GM23338 (cell line): ENCODE data around the gene ABHD3.

Experiments used
- CREB1 ChIP-seq: fragments of 250-450 bp; sonication (Bioruptor Pico); IDR thresholded peaks from 2 replicates; pipeline ENCODE4 v1.5.0; 2020; ENCODE audit warnings: low read depth, mild to moderate bottlenecking, moderate library complexity
- EZH2 ChIP-seq: fragments of 200-600 bp; sonication (generic); IDR thresholded peaks from one replicate; pipeline ENCODE4 v1.8.0; 2017; ENCODE audit warnings: antibody characterized with exemption, mild to moderate bottlenecking, low read depth; ENCODE audit not compliant: unreplicated experiment
- EZH2phosphoT487 ChIP-seq: fragments of 200-600 bp; sonication (generic); IDR thresholded peaks from one replicate; pipeline ENCODE4 v1.8.1; 2018; ENCODE audit warnings: antibody characterized with exemption; ENCODE audit not compliant: unreplicated experiment
- JUNB ChIP-seq: IDR thresholded peaks from one replicate; pipeline ENCODE4 v1.6.1; 2016; ENCODE audit warnings: antibody characterized with exemption; ENCODE audit not compliant: unreplicated experiment
- POLR2AphosphoS5 ChIP-seq: IDR thresholded peaks from 2 replicates; pipeline ENCODE4 v1.6.1; 2016; ENCODE audit warnings: antibody characterized with exemption, low read depth
- STAT1 ChIP-seq: IDR thresholded peaks from one replicate; pipeline ENCODE4 v1.6.1; 2016; ENCODE audit warnings: antibody characterized with exemption; ENCODE audit not compliant: unreplicated experiment
- TF ChIP-seq, protein P1 (sequence below), 2 experiments: fragments of 200-600 bp in 1 of 2; sonication (generic) in 1 of 2; conservative IDR thresholded peaks; 2 replicates each; pipeline versions ENCODE4 v1.5.1 to v1.6.1; 2016 to 2017; ENCODE audit warnings: antibody characterized with exemption in 2 of 2, low read depth in 2 of 2, mild to moderate bottlenecking in 2 of 2, moderate library complexity in 1 of 2
- TF ChIP-seq, protein P2 (sequence below): IDR thresholded peaks from one replicate; pipeline ENCODE4 v1.6.1; 2018; ENCODE audit warnings: antibody characterized with exemption; ENCODE audit not compliant: unreplicated experiment
- TF ChIP-seq, protein P3 (sequence below): IDR thresholded peaks from 2 replicates; pipeline ENCODE4 v1.6.1; 2016; ENCODE audit warnings: antibody characterized with exemption
- TF ChIP-seq, protein P4 (sequence below): fragments of 250-450 bp; sonication (Bioruptor Pico); IDR thresholded peaks from 2 replicates; pipeline ENCODE4 v1.5.0; 2020; ENCODE audit warnings: mild to moderate bottlenecking, moderate library complexity

DNA sequence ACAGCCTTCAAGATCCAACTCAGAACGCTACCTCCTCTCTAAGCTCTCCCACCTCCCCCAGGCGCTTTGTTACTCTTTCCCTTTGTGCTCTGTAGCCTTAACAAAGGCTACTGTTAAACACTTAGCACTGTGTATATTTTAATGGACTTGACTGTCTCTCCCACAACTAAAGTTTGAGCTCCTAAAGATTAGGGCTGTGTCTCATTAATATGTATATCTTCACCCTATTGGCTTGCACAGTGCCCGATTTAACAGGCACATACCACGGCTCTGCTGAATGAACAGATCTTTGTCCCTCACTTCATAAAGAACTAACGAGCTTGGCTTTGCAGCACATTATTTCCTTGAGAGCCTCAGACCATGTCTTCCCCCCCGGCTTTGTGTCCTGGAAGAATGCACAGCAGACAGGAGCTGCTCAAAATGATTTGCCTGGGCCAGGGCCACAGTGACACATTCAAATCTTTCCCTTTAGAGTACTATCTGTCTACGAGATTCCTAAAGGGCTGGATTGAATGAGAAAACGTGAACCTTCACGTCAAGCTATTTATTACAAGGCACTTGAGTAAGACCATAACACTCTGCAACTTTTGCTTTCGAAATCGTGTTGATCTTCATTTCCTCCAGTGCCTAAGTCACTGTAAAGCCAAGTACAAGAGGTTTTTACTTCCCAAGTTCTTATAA lies 22.1 kb downstream of the ABHD3 start:
- TF ChIP-seq, protein P1, sequence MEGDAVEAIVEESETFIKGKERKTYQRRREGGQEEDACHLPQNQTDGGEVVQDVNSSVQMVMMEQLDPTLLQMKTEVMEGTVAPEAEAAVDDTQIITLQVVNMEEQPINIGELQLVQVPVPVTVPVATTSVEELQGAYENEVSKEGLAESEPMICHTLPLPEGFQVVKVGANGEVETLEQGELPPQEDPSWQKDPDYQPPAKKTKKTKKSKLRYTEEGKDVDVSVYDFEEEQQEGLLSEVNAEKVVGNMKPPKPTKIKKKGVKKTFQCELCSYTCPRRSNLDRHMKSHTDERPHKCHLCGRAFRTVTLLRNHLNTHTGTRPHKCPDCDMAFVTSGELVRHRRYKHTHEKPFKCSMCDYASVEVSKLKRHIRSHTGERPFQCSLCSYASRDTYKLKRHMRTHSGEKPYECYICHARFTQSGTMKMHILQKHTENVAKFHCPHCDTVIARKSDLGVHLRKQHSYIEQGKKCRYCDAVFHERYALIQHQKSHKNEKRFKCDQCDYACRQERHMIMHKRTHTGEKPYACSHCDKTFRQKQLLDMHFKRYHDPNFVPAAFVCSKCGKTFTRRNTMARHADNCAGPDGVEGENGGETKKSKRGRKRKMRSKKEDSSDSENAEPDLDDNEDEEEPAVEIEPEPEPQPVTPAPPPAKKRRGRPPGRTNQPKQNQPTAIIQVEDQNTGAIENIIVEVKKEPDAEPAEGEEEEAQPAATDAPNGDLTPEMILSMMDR (conservative IDR thresholded peaks at IDR 0.05; ENCODE audit: low read depth in 2 of 2), result no peak
- TF ChIP-seq JUNB (no peak), POLR2AphosphoS5 (no peak), CREB1 (CRISPR knock-in tag) (no peak), EZH2 (no peak), EZH2phosphoT487 (no peak), STAT1 (no peak)
- TF ChIP-seq, protein P2, sequence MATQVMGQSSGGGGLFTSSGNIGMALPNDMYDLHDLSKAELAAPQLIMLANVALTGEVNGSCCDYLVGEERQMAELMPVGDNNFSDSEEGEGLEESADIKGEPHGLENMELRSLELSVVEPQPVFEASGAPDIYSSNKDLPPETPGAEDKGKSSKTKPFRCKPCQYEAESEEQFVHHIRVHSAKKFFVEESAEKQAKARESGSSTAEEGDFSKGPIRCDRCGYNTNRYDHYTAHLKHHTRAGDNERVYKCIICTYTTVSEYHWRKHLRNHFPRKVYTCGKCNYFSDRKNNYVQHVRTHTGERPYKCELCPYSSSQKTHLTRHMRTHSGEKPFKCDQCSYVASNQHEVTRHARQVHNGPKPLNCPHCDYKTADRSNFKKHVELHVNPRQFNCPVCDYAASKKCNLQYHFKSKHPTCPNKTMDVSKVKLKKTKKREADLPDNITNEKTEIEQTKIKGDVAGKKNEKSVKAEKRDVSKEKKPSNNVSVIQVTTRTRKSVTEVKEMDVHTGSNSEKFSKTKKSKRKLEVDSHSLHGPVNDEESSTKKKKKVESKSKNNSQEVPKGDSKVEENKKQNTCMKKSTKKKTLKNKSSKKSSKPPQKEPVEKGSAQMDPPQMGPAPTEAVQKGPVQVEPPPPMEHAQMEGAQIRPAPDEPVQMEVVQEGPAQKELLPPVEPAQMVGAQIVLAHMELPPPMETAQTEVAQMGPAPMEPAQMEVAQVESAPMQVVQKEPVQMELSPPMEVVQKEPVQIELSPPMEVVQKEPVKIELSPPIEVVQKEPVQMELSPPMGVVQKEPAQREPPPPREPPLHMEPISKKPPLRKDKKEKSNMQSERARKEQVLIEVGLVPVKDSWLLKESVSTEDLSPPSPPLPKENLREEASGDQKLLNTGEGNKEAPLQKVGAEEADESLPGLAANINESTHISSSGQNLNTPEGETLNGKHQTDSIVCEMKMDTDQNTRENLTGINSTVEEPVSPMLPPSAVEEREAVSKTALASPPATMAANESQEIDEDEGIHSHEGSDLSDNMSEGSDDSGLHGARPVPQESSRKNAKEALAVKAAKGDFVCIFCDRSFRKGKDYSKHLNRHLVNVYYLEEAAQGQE, result no peak
- TF ChIP-seq, protein P3, sequence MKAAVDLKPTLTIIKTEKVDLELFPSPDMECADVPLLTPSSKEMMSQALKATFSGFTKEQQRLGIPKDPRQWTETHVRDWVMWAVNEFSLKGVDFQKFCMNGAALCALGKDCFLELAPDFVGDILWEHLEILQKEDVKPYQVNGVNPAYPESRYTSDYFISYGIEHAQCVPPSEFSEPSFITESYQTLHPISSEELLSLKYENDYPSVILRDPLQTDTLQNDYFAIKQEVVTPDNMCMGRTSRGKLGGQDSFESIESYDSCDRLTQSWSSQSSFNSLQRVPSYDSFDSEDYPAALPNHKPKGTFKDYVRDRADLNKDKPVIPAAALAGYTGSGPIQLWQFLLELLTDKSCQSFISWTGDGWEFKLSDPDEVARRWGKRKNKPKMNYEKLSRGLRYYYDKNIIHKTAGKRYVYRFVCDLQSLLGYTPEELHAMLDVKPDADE, result no peak
- TF ChIP-seq, protein P4, sequence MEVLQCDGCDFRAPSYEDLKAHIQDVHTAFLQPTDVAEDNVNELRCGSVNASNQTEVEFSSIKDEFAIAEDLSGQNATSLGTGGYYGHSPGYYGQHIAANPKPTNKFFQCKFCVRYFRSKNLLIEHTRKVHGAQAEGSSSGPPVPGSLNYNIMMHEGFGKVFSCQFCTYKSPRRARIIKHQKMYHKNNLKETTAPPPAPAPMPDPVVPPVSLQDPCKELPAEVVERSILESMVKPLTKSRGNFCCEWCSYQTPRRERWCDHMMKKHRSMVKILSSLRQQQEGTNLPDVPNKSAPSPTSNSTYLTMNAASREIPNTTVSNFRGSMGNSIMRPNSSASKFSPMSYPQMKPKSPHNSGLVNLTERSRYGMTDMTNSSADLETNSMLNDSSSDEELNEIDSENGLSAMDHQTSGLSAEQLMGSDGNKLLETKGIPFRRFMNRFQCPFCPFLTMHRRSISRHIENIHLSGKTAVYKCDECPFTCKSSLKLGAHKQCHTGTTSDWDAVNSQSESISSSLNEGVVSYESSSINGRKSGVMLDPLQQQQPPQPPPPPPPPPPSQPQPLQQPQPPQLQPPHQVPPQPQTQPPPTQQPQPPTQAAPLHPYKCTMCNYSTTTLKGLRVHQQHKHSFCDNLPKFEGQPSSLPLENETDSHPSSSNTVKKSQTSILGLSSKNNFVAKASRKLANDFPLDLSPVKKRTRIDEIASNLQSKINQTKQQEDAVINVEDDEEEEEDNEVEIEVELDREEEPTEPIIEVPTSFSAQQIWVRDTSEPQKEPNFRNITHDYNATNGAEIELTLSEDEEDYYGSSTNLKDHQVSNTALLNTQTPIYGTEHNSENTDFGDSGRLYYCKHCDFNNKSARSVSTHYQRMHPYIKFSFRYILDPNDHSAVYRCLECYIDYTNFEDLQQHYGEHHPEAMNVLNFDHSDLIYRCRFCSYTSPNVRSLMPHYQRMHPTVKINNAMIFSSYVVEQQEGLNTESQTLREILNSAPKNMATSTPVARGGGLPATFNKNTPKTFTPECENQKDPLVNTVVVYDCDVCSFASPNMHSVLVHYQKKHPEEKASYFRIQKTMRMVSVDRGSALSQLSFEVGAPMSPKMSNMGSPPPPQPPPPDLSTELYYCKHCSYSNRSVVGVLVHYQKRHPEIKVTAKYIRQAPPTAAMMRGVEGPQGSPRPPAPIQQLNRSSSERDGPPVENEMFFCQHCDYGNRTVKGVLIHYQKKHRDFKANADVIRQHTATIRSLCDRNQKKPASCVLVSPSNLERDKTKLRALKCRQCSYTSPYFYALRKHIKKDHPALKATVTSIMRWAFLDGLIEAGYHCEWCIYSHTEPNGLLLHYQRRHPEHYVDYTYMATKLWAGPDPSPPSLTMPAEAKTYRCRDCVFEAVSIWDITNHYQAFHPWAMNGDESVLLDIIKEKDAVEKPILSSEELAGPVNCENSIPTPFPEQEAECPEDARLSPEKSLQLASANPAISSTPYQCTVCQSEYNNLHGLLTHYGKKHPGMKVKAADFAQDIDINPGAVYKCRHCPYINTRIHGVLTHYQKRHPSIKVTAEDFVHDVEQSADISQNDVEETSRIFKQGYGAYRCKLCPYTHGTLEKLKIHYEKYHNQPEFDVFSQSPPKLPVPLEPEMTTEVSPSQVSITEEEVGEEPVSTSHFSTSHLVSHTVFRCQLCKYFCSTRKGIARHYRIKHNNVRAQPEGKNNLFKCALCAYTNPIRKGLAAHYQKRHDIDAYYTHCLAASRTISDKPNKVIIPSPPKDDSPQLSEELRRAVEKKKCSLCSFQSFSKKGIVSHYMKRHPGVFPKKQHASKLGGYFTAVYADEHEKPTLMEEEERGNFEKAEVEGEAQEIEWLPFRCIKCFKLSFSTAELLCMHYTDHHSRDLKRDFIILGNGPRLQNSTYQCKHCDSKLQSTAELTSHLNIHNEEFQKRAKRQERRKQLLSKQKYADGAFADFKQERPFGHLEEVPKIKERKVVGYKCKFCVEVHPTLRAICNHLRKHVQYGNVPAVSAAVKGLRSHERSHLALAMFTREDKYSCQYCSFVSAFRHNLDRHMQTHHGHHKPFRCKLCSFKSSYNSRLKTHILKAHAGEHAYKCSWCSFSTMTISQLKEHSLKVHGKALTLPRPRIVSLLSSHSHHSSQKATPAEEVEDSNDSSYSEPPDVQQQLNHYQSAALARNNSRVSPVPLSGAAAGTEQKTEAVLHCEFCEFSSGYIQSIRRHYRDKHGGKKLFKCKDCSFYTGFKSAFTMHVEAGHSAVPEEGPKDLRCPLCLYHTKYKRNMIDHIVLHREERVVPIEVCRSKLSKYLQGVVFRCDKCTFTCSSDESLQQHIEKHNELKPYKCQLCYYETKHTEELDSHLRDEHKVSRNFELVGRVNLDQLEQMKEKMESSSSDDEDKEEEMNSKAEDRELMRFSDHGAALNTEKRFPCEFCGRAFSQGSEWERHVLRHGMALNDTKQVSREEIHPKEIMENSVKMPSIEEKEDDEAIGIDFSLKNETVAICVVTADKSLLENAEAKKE (CRISPR knock-in tag), result no peak
